LoVo (cell line): ENCODE results near the gene HYLS1.

ENCODE experiments used
- DNase-seq: peaks from one replicate; pipeline ENCODE4 v3.0.0-alpha.2; 2016; ENCODE audit warnings: low spot score

Gene HYLS1

DNA sequence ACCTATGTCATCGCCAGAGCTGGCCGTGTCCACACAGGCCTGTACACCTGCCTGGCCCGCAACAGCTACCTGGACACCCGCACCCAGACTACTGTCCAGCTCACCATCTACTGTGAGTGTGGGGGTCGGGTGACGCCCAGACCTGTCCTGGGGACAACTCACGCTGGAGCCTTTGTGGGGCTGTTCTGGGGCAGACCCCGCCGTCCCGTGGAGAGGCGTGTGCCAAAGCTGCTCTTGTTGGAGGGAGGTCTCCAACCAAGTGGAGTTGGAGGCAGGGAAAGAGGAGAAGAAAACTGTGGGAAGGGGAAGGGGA is 62.7 kb downstream of the HYLS1 start:
- DNase-seq: no peak
